RKO (cell line): ENCODE measurements around the gene LRGUK.

Experiments used
- DNase-seq: peaks from one replicate; pipeline ENCODE4 v3.0.0-alpha.2; 2016; ENCODE audit warnings: low spot score

Gene LRGUK

GRCh38 chr7:134126146-134126545 lies 994 bp upstream of the LRGUK start:
- no peak for DNase-seq

GRCh38 chr7:134126596-134126965 lies 559 bp upstream of the LRGUK start:
- no peak for DNase-seq

GRCh38 chr7:134128829-134129228 lies 1.7 kb downstream of the LRGUK start:
- no peak for DNase-seq

- DNase-seq: no peak
These were observed 2.9 kb downstream of the LRGUK start for GRCh38 chr7:134129856-134130523.

- no peak for DNase-seq
These were observed 6.9 kb downstream of the LRGUK start for GRCh38 chr7:134134004-134134403.

- peak; percentile 77 for DNase-seq
These were observed 14.0 kb downstream of the LRGUK start for GRCh38 chr7:134140889-134141867.

- DNase-seq: no peak
These were observed 14.7 kb downstream of the LRGUK start for GRCh38 chr7:134141868-134142264.

GRCh38 chr7:134153493-134154136 lies 26.5 kb downstream of the LRGUK start:
- no peak for DNase-seq

GRCh38 chr7:134154581-134155130 lies 27.5 kb downstream of the LRGUK start:
- DNase-seq: no peak

- DNase-seq: no peak
These were observed 28.1 kb downstream of the LRGUK start for GRCh38 chr7:134155206-134155605.

GRCh38 chr7:134155871-134156270 lies 28.7 kb downstream of the LRGUK start:
- DNase-seq: no peak

GRCh38 chr7:134165252-134165651 lies 38.1 kb downstream of the LRGUK start:
- DNase-seq: no peak

- DNase-seq: no peak
These were observed 40.1 kb downstream of the LRGUK start for GRCh38 chr7:134167250-134167649.

GRCh38 chr7:134167841-134168240 lies 40.7 kb downstream of the LRGUK start:
- DNase-seq: no peak

- peak; percentile 90 for DNase-seq
These were observed 47.7 kb downstream of the LRGUK start for GRCh38 chr7:134174795-134175261.

- no peak for DNase-seq
These were observed 48.3 kb downstream of the LRGUK start for GRCh38 chr7:134175334-134176036.

GRCh38 chr7:134176037-134176350 lies 48.9 kb downstream of the LRGUK start:
- DNase-seq: no peak

- DNase-seq: no peak
These were observed 52.2 kb downstream of the LRGUK start for GRCh38 chr7:134179036-134180011.

- no peak for DNase-seq
These were observed 53.2 kb downstream of the LRGUK start for GRCh38 chr7:134180376-134180775.

- DNase-seq: no peak
These were observed 54.9 kb downstream of the LRGUK start for GRCh38 chr7:134182078-134182477.

GRCh38 chr7:134184767-134185166 lies 57.6 kb downstream of the LRGUK start:
- DNase-seq: no peak
